Endothelial cell of umbilical vein (primary cell): ENCODE results near the gene TIGIT. TPM values are rescaled to one million over a fixed set of nuclear protein-coding genes. Genes with fewer than 3 reads are reported as not detected.

Experiments
- BruUV-seq: library from RNA; stranded (reverse); fragments of 400-500 nt; replicated peaks from 2 replicates; lab custom pipeline; 2021; lab: Mats Ljungman, UMichigan
- CTCF ChIA-PET: fragments of 300-600, 350-600 bp; sonication (Branson Sonifier 250); formaldehyde crosslinking; loops from one replicate; lab custom pipeline; 2021; ENCODE audit warnings: antibody characterized with exemption, inconsistent platforms; lab: Charles Lee
- POLR2A ChIA-PET: fragments of 300-600, 350-600 bp; sonication (Branson Sonifier 250); formaldehyde crosslinking; loops from one replicate; lab custom pipeline; 2021; ENCODE audit warnings: antibody characterized with exemption, inconsistent platforms; lab: Charles Lee
- DNase-seq: peaks from one replicate; pipeline ENCODE4 v3.0.0-alpha.2; 2011; ENCODE audit warnings: low read depth, low spot score
- FAIRE-seq: peaks from 2 replicates; lab custom pipeline; 2011; peaks lifted over from hg19 to GRCh38; lab: Jason Lieb, UNC
- H2AFZ ChIP-seq: 2 replicates; pipeline ENCODE4 v1.6.0; 2012; ENCODE audit warnings: low read depth, low read length, control low read depth, inconsistent platforms
- H3K27ac ChIP-seq: 2 replicates; pipeline ENCODE4 v1.5.1; 2011; ENCODE audit warnings: low read depth, mild to moderate bottlenecking, control low read depth, low read length, moderate library complexity; ENCODE audit not compliant: insufficient read depth
- H3K27me3 ChIP-seq, 2 experiments: 2 replicates each; pipeline versions ENCODE4 v1.6.0 to v1.6.1; 2011; ENCODE audit warnings: low read length in 2 of 2, mixed read lengths in 1 of 2; ENCODE audit not compliant: control insufficient read depth in 2 of 2, insufficient read depth in 2 of 2
- H3K36me3 ChIP-seq, 2 experiments: 2 replicates in 1 of 2; 3 replicates in 1 of 2; pipeline ENCODE4 v1.5.1; 2011; ENCODE audit warnings: low read length in 2 of 2, mild to moderate bottlenecking in 1 of 2, moderate library complexity in 1 of 2; ENCODE audit not compliant: control insufficient read depth in 2 of 2, insufficient read depth in 2 of 2; ENCODE audit errors: extremely low read depth in 1 of 2
- H3K4me1 ChIP-seq: 3 replicates; pipeline ENCODE4 v1.5.1; 2011; ENCODE audit warnings: mild to moderate bottlenecking, low read length; ENCODE audit not compliant: control insufficient read depth, insufficient read depth; ENCODE audit errors: extremely low read depth
- H3K4me2 ChIP-seq: 2 replicates; pipeline ENCODE4 v1.6.1; 2011; ENCODE audit warnings: low read length, control low read depth, mixed read lengths; ENCODE audit not compliant: insufficient read depth
- H3K4me3 ChIP-seq, 3 experiments: fragments of 200-600 bp in 1 of 3; sonication (generic), shearing (Covaris generic) in 1 of 3; replicated peaks in 1 of 3; 2 replicates each; pipeline ENCODE4 v1.5.1; 2011 to 2016; ENCODE audit warnings: control low read depth in 3 of 3, low read length in 3 of 3, mild to moderate bottlenecking in 2 of 3, inconsistent platforms in 1 of 3, low read depth in 1 of 3, moderate library complexity in 1 of 3; ENCODE audit not compliant: insufficient read depth in 1 of 3
- H3K79me2 ChIP-seq: 2 replicates; pipeline ENCODE4 v1.6.0; 2012; ENCODE audit warnings: low read length, inconsistent platforms; ENCODE audit not compliant: control insufficient read depth, insufficient read depth
- H3K9ac ChIP-seq: replicated peaks from 2 replicates; pipeline ENCODE3; 2011; ENCODE audit warnings: low read length, control low read depth; ENCODE audit not compliant: insufficient read depth; ENCODE audit errors: extremely low read depth
- H3K9me1 ChIP-seq: replicated peaks from 3 replicates; pipeline ENCODE4 v1.6.0; 2011; ENCODE audit warnings: mild to moderate bottlenecking, low read length; ENCODE audit not compliant: control insufficient read depth, insufficient read depth; ENCODE audit errors: extremely low read depth
- H3K9me3 ChIP-seq: replicated peaks from 2 replicates; pipeline ENCODE4 v1.5.1; 2012; ENCODE audit warnings: low read length, inconsistent platforms; ENCODE audit not compliant: control insufficient read depth, insufficient read depth
- H4K20me1 ChIP-seq: replicated peaks from 2 replicates; pipeline ENCODE3; 2011; ENCODE audit warnings: mild to moderate bottlenecking, low read length; ENCODE audit not compliant: control insufficient read depth, insufficient read depth; ENCODE audit errors: extremely low read depth
- EZH2 ChIP-seq: IDR thresholded peaks from 2 replicates; pipeline ENCODE4 v1.6.1; 2012; ENCODE audit warnings: borderline replicate concordance, low read depth, mild to moderate bottlenecking, moderate library complexity, low read length, inconsistent platforms; ENCODE audit not compliant: severe bottlenecking
- FOS ChIP-seq: IDR thresholded peaks from 2 replicates; pipeline ENCODE4 v1.6.1; 2011; ENCODE audit warnings: mild to moderate bottlenecking, low read length, moderate library complexity, borderline replicate concordance; ENCODE audit not compliant: insufficient read depth
- GATA2 ChIP-seq: IDR thresholded peaks from 2 replicates; pipeline ENCODE4 v1.7.0; 2011; ENCODE audit warnings: low read depth, mild to moderate bottlenecking, moderate library complexity, mixed read lengths, low read length; ENCODE audit not compliant: insufficient read length, insufficient read depth
- JUN ChIP-seq: IDR thresholded peaks from 2 replicates; pipeline ENCODE4 v1.6.1; 2011; ENCODE audit warnings: borderline replicate concordance, low read depth; ENCODE audit not compliant: insufficient read length, insufficient read depth
- MYC ChIP-seq: IDR thresholded peaks from one replicate; pipeline ENCODE4 v1.6.1; 2011; ENCODE audit warnings: mild to moderate bottlenecking, low read depth, low read length
- POLR2A ChIP-seq: IDR thresholded peaks from 2 replicates; pipeline ENCODE4 v1.6.1; 2012; ENCODE audit warnings: low read depth, mild to moderate bottlenecking, control low read depth, low read length
- POLR2AphosphoS5 ChIP-seq: IDR thresholded peaks from 2 replicates; pipeline ENCODE4 v1.6.1; 2012; ENCODE audit warnings: low read depth, mild to moderate bottlenecking, control low read depth, low read length, moderate library complexity; ENCODE audit not compliant: insufficient read depth
- dilution Hi-C: fragments of 300-500 bp; cut with MboI; formaldehyde crosslinking; loops from one replicate; pipeline ENCODE4 v1.15.0; 2019; ENCODE audit warnings: low sequenced_read_pairs; ENCODE audit not compliant: extremely low pct_ligation_motif_present
- intact Hi-C: fragments of 100-400 bp; cut with micrococcal nuclease; formaldehyde crosslinking; loops from one replicate; pipeline ENCODE4 v1.10.0; 2022
- polyA plus RNA-seq, 4 experiments: library from polyadenylated mRNA; depleted of rRNA in 3 of 4; stranded (reverse) in 3 of 4; unstranded in 1 of 4; fragments of >200 nt; gene quantifications; 2 replicates each; pipeline versions ENCODE4 v1.2.1 to v1.2.3, GENCODE V29; 2011 to 2012; ENCODE audit warnings: missing spikeins in 1 of 4
- total RNA-seq: library from RNA; stranded (reverse); gene quantifications from 2 replicates; pipeline ENCODE4 v1.2.3, GENCODE V29; 2021
- TF ChIP-seq, protein P1 (sequence below): IDR thresholded peaks from 2 replicates; pipeline ENCODE4 v1.6.1; 2011; ENCODE audit not compliant: insufficient read depth, insufficient read length
- TF ChIP-seq, protein P2 (sequence below), 2 donors: IDR thresholded peaks; 1 replicate in 1 of 2; 2 replicates in 1 of 2; pipeline ENCODE4 v1.5.1; 2011; ENCODE audit warnings: low read length in 2 of 2, mild to moderate bottlenecking in 2 of 2, moderate library complexity in 2 of 2, control low read depth in 1 of 2, inconsistent platforms in 1 of 2, low read depth in 1 of 2; ENCODE audit not compliant: insufficient read depth in 1 of 2; ENCODE audit errors: extremely low read depth in 1 of 2

TIGIT gene
- total and polyA plus RNA-seq, 2 donors (not counting 3 experiments of a cell fraction or from before 2014, with no cell fraction given): not detected

DNA sequence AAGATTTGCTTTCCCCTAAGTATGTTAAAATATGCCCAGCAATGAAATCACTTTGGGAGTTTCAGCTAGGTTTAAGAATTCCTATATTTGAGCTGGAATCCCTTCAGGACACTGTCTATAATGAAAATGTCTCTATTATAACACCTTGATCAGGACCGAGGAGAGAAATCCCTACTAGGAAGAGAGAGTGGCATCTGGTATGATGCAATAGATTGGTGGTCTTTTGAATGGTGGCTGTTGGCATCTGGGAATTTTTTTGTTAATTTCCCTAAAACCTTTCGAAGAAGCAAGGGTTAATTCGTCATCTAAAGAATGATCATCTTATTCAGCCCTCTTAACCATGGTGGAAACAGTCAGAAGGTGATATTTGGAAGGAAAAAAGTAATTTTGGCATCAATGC is 43.0 kb downstream of the TIGIT start:
- no peaks in the 10 kb centered on the region for H3K9me1 ChIP-seq
- DNase-seq: no peak
- TF ChIP-seq, protein P1, sequence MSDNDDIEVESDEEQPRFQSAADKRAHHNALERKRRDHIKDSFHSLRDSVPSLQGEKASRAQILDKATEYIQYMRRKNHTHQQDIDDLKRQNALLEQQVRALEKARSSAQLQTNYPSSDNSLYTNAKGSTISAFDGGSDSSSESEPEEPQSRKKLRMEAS: no peak
- TF ChIP-seq POLR2A (no peak), FOS (no peak), GATA2 (no peak), POLR2AphosphoS5 (no peak), EZH2 (no peak), JUN (no peak), MYC (no peak)
- TF ChIP-seq, protein P2, sequence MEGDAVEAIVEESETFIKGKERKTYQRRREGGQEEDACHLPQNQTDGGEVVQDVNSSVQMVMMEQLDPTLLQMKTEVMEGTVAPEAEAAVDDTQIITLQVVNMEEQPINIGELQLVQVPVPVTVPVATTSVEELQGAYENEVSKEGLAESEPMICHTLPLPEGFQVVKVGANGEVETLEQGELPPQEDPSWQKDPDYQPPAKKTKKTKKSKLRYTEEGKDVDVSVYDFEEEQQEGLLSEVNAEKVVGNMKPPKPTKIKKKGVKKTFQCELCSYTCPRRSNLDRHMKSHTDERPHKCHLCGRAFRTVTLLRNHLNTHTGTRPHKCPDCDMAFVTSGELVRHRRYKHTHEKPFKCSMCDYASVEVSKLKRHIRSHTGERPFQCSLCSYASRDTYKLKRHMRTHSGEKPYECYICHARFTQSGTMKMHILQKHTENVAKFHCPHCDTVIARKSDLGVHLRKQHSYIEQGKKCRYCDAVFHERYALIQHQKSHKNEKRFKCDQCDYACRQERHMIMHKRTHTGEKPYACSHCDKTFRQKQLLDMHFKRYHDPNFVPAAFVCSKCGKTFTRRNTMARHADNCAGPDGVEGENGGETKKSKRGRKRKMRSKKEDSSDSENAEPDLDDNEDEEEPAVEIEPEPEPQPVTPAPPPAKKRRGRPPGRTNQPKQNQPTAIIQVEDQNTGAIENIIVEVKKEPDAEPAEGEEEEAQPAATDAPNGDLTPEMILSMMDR (IDR thresholded peaks at IDR 0.05; ENCODE audit: extremely low read depth in 1 of 2, insufficient read depth in 1 of 2, low read depth in 1 of 2, low read length in 2 of 2): no peak
- FAIRE-seq: no peak
- dilution Hi-C loops: no loop called here
- no peak overlapping the region for H3K9ac ChIP-seq
- intact Hi-C loops: loop anchor here (1.0 to 2.0 kb wide), 3 partner anchors 10 to 185 kb away; no protein-coding TSS in a partner anchor
- H2AFZ ChIP-seq: no peak overlapping the region
- H3K27ac ChIP-seq: no peak overlapping the region
- H3K79me2 ChIP-seq: no peaks in the 10 kb centered on the region
- no peaks in the 10 kb centered on the region for H3K27me3 ChIP-seq
- no peak overlapping the region for H3K4me3 ChIP-seq
- no peaks in the 10 kb centered on the region for H3K9me3 ChIP-seq
- peaks cover 0 to 1% of the 10 kb centered on the region in 2 experiments for H3K36me3 ChIP-seq
- no peak overlapping the region for H3K4me2 ChIP-seq
- POLR2A ChIA-PET: no interaction called here
- no TSS peak for BruUV-seq
- CTCF ChIA-PET: interaction anchor here (1.0 to 2.1 kb wide), 5 partner anchors 10 to 82 kb away, joined by 3 to 9 read pairs (median 4); no protein-coding TSS in a partner anchor
- H4K20me1 ChIP-seq: no peaks in the 10 kb centered on the region
- H3K4me1 ChIP-seq: no peaks in the 10 kb centered on the region
